NCI-H1930 (cell line): Measurements from ENCODE around the gene INSM2.

Experiments
- DNase-seq, 2 experiments: peaks; one replicate each; lab custom pipeline; 2025; lab: John Stamatoyannopoulos, UW

INSM2 gene

DNA sequence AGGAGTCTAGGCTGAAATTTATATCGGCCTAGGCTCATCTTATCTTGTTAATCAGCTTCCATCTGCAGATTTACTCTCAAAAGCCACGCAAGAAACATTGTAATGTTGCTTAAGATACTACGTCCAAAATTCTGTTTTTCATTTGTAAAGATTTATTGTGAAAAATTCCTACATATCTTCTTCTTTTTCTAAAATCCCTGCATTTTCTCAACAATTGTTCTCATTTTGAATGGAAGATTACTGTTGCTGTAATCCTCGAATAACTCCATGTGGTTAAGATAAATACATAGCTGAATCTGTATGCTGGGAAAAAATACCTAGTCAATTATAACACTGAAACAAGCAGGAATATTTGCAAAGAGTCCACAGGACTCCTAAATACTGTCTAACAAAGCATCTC lies 15.6 kb downstream of the INSM2 start:
- DNase-seq, result no peak

DNA sequence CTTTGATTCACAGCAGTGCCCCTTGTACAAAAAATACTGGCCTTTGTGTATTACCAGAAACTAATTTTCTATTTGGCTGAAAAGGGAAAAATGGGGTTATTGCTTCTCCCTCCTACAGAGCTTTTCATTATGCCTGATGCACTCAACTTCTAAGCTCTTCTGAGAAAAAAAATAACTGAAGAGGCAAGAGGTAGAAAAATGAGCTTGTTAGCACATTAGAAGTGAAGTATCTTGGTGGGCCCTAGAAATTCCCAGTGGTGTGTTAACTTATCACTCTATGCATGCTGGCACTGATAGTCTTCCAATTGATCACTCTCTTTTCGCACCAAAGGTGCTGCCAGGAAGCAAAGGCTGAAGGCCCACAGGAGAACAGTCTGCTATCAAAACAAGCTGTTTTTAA lies 17.1 kb downstream of the INSM2 start:
- peak; percentile 9 to 24 for DNase-seq

DNA sequence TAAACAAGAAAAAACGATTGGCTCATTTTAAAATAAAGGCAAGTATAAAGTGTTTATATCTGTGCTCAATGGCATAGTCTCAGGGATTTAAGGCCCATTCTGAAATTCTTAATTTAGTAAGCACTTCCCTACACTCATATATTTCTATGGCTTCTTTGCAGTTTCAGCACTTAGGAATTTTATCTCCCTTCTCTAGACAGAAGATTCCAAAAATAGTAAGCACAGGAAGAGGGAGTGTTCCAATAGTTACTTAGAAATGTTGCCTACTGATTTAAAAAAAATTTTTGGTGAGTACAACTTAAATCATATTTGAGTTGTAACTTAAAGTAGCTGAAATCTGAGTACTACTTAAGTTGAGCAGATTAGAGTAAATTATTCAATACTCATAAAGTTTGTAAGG lies 19.8 kb downstream of the INSM2 start:
- no peak for DNase-seq

DNA sequence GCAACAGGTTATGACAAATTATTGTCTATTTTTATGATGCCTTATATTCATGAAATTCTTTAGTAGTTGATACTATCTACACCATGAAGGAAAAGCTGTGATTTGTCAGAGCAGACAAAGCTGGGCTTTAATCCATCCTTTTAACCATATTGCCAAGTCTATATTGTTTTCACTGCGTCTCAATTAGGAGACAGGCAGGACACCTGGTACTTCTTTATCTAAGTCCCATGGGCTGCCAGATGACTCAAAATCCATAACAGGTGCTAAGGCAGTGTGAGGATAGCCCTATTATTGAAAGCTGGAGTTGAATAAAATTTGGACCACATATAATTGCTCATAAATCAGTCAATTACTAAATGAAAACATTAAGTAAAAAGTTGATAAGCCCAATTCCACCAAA lies 22.6 kb downstream of the INSM2 start:
- DNase-seq, result peak; percentile 75

DNA sequence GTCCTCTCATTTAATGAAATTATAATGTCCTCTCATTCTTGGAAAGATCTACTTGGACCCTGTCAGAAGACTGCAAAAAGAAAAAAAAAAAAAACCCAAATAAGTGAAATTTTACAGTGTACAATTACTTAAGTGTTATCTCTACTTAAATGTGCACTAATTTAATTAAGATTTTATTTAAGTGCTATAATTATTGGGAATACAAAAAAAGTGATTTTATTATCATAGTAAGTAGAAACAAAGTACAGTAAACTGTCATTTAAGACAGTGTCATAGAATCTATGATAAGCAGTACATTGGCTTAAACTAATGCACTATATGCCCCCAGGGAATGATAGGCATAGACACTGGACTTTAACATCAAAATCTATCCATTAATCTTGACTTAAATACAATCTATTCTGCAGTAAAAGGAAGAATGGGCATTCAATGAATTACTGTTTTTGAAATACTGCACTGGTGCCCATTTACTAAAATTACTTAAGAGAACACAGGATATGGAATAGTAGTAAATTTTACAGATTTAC lies 23.3 kb downstream of the INSM2 start:
- peak; percentile 13 to 32 for DNase-seq

DNA sequence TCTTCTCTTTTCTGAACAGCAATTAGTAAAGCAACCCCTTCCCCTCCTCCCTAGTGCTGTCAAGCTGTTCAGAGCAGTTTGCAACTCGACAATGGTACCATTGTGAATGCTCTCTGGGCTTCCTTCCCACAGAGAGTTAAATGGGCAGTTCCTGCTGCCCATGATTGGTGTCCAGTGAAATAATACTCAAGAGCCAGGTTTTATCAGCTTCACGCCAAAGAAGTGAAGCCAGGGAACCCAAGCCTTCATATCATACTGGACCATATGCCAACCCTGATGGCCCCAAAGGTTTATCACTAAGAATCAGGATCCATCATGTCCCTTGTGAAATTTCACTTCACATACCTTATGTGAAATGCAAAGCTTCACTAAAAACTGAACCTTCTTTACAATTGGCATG lies 24.7 kb downstream of the INSM2 start:
- DNase-seq, result peak; percentile 18 to 53

DNA sequence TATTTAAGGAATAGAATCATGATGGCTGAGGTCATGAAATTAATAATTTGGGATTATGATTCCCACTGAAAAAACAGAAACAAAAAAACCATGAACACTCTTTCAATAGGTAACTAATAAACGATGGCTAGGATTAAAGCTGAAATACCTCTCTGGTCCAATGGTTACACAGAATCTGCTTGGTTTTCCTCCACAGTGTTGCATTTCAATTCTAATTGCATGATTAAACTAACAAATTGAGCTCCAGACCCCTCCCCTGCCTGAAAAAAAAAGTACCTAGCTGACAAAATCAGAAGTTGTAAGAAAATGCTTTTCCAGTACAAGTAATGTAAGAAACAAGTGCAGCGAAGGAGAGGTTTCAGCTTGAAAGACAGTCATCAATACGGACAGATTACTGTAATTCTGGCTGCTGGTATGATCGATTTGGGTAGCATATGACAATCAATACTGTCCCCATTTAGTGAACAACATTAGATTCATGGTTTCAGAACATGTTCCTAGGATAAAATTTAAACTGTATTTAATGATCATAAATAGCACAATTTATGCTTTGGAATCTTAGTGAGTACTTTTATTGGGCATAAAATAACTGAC lies 32.0 kb downstream of the INSM2 start:
- DNase-seq, result no peak

DNA sequence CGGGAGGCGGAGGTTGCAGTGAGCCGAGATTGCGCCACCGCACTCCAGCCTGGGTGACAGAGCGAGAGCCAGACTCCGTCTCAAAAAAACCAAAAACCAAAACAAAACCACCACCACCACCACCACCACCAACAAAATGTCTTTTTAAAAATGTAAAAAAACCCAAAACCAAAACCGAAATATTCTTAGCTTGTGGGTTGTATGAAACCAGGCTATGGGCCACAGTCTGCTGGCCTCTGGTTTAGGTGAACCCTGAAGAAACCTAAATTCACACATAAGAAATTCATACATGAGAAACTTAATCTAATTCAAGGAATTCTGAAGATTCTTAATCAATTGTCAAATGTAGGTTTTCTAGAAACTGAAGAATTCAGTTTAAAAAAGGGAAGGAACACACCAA lies 37.6 kb downstream of the INSM2 start:
- no peak for DNase-seq

DNA sequence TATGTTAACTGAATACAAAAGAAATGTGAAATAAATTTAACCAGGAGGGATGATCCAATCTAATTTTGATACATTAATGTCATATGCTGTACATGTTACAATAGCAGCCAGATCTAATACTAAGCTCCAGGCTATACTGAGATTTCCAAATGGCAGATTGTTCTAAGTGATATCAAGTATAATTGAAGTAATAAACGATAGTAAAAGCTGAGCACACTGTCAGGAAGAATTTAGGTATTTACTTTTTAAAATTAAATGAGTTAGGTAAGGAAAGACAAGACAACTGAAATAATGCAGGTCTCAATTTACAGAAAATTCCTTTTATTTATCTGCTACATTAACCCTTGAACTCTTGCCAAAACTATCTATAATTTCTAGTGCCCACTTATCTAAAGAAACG lies 39.9 kb downstream of the INSM2 start:
- peak; percentile 63 to 91 for DNase-seq

DNA sequence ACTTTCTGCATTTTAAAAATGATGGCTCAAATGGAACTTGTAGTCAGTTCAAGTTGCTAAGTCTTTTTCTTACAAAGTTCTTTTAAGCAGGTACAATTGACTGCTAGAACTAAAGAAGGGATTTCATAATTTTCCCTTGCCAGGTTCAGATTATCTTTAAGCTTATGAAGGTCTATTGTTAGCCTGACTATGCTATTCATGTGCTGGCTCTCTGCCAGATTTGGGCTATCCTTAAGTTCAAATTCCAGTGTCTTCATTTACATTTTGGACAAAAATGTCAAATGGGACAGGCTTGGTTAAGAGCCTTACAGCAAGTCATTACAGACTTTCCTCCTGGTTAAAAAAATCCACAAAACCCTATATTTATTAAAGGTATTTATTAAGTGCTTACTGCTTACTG lies 42.3 kb downstream of the INSM2 start:
- no peak for DNase-seq

DNA sequence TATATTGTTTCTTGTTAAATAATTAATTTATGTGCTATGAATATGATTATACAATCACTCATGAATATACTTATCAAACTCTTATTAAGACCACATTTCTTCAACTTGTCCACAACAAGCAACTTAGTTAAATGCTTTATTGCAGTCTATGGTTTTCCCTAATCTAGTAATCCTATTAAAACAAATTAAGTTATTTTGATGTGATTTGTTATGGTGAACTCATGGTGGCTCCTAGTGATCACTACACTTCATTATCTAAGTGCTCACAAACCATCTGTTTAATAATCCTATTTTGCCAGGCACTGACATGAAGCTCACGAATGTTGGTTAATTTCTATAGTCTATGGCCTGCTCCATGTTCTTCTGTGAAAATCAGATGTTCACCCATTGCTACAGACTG lies 42.9 kb downstream of the INSM2 start:
- DNase-seq, result no peak

DNA sequence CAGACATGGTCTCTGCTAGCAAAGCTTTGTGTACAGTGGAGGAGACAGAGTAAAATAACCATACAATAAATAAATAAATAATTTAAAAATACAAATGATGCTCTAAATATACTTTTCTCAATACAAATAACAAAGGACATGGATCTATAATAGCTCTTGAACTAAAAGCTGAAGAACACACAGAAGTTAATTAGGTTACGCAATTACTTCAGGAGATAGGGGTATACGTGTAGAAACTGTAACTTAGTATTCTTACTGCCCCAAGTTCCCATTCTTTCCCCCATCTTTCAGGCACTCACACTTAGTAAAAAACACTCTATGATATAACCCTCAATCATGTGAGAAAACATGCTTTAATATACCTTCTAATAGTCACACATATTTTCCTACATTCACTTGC lies 44.2 kb downstream of the INSM2 start:
- no peak for DNase-seq

DNA sequence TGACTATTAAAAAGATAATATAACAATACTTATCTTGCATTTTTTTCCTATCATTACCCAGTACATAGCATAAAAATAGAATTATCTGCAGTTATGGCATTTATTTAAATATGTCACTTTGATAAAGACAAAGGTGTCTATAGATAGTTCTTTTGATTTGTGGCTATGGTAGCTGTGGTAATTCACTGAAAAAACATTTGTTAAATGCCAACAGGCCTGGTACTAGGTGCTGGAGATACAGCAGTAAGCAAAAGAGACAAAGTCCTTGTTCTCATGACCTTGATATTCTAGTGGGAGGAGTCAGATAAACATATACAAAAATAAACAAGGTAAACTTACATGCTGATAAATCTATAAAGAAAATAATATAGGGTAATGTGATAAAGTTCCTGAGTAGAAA lies 44.7 kb downstream of the INSM2 start:
- no peak for DNase-seq
